Neural cell (in vitro differentiated cells): ENCODE results near the gene AMD1.

ENCODE experiments used
- CTCF ChIP-seq: fragments of 450-650 bp; IDR thresholded peaks from 2 replicates; pipeline ENCODE4 v1.5.1; 2014; ENCODE audit warnings: antibody characterized with exemption, mild to moderate bottlenecking, moderate library complexity; ENCODE audit not compliant: poor library complexity, severe bottlenecking
- EP300 ChIP-seq: fragments of 450-650 bp; conservative IDR thresholded peaks from 2 replicates; pipeline ENCODE4 v1.6.1; 2014; ENCODE audit warnings: antibody characterized with exemption, mild to moderate bottlenecking, moderate library complexity; ENCODE audit not compliant: poor library complexity, severe bottlenecking

- TF ChIP-seq CTCF (no peak), EP300 (no peak)
Measured at GRCh38 chr6:110841266-110841665, 33.3 kb upstream of the AMD1 start.
